ENCODE measurements around the gene NADK.
A peak's percentile ranks its signal among the peaks of the same experiment; 100 is the strongest.
"Not testable (repeated sequence)": the region's sequence is repeated elsewhere in the genome, so short reads cannot be mapped to it uniquely, and the experiment has no call there.

NADK gene

GRCh38 chr1:1746566-1746909 is 31.7 kb downstream of the NADK start:
- not testable (repeated sequence) for DNase-seq (ENCODE audit: low read depth)

GRCh38 chr1:1745651-1746565 is 32.4 kb downstream of the NADK start:
- peak; percentile 92 for DNase-seq (ENCODE audit: low read depth)

DNA sequence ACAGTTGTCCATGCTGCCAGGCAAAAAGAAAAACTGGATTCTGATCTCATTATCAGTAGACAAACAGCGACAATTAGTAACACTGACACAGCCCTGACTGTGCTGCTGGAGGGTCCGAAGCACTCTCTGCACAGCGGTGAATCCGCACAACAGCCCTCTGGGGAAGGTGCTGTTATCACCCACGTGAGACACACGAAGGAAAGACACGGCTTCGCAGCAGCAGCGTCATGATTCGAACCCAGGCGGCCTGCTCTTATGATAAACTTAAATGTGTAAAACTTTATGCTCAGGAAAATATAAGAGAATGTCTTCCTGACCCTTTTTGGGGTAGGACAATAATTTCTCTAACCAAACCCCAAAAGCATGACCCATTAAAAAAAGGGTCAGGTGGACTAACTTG is 35.7 kb downstream of the NADK start:
- DNase-seq (ENCODE audit: low read depth) = not testable (repeated sequence)

GRCh38 chr1:1741013-1741412 is 37.3 kb downstream of the NADK start:
- DNase-seq (ENCODE audit: low read depth) = not testable (repeated sequence)

DNA sequence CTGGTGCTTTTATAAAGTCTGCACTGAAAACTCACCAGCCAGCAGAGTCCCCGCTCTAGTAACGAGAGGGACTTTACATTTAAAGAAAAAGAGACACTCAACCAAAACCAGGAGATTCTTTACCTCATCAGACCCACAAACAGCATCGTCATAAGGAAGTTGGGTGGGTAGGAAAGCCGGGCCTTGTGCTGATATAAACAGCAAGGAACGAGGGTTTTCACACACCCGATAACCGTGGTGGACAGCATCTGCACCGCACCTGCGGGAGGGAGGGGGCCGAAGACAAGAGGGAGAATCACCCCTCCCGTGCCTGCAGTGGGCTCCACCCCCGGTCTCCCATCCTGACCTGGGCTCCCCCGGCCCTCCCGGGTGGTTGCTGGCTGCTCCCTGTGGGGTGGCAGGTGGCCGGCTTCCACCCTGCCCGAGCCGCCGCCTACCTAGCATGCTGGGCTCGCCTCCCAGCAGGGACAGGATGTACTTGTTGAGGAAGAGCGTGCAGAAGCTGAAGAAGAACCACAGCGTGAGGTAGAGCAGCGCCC is 39.4 kb downstream of the NADK start:
- DNase-seq (ENCODE audit: low read depth) = not testable (repeated sequence)

- not testable (repeated sequence) for DNase-seq (ENCODE audit: low read depth)
These were observed 40.3 kb downstream of the NADK start for GRCh38 chr1:1737675-1738590.

DNA sequence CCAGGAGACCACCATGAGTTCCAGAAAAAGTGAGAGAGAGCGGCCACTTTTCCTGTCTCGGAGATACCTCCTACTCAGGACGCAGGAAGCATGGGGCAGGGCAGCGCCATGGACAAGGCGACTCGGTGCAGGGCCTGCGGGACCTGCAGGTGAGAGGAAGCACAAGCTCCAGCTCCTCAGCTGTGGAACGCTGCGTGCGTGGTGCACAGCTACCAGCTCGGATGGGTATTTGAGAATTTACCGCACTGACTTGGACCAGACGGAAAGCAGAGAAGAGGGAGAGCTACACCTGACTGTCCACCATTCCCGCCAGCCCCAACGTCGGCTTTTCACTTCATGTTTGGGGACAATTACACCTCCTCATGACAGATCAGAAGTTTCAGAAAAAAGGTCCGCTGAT is 45.9 kb downstream of the NADK start:
- DNase-seq (ENCODE audit: low read depth) = no peak

DNA sequence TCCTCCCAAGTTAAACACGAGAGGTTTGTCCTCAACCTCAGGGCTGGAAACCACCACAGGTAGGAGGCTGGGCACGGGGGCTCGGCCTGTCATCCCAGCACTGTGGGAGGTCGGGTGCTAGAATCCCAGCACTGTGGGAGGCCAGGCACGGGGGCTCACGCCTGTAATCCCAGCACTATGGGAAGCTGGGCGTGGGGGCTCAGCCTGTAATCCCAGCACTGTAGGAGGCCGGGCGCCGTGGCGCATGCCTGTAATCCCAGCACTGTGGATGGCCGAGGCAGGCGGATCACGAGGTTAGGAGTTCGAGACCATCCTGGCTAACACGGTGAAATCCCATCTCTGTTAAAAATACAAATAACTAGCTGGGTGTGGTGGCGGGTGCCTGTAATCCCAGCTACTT is 47.4 kb downstream of the NADK start:
- no peak for DNase-seq (ENCODE audit: low read depth)

- DNase-seq (ENCODE audit: low read depth) = not testable (repeated sequence)
These were observed 48.0 kb downstream of the NADK start for GRCh38 chr1:1730230-1730629.

GRCh38 chr1:1729116-1729816 is 49.0 kb downstream of the NADK start:
- not testable (repeated sequence) for DNase-seq (ENCODE audit: low read depth)

- not testable (repeated sequence) for DNase-seq (ENCODE audit: low read depth)
These were observed 49.8 kb downstream of the NADK start for GRCh38 chr1:1728308-1729005.

GRCh38 chr1:1727131-1727651 is 51.1 kb downstream of the NADK start:
- not testable (repeated sequence) for DNase-seq (ENCODE audit: low read depth)

GRCh38 chr1:1726088-1726487 is 52.2 kb downstream of the NADK start:
- not testable (repeated sequence) for DNase-seq (ENCODE audit: low read depth)

GRCh38 chr1:1724035-1724864 is 54.0 kb downstream of the NADK start, which contains the start of gene CDK11A:
CDK11A (minus strand) TSS chr1:1724357; CDS start chr1:1722818, 1,539 bp downstream.
- peak; percentile 98 for DNase-seq (ENCODE audit: low read depth)

GRCh38 chr1:1721201-1721600 is 57.1 kb downstream of the NADK start:
- DNase-seq (ENCODE audit: low read depth) = no peak

GRCh38 chr1:1715109-1715883 is 63.0 kb downstream of the NADK start:
- not testable (repeated sequence) for DNase-seq (ENCODE audit: low read depth)

GRCh38 chr1:1707897-1708296 is 70.4 kb downstream of the NADK start:
- DNase-seq (ENCODE audit: low read depth) = not testable (repeated sequence)

DNA sequence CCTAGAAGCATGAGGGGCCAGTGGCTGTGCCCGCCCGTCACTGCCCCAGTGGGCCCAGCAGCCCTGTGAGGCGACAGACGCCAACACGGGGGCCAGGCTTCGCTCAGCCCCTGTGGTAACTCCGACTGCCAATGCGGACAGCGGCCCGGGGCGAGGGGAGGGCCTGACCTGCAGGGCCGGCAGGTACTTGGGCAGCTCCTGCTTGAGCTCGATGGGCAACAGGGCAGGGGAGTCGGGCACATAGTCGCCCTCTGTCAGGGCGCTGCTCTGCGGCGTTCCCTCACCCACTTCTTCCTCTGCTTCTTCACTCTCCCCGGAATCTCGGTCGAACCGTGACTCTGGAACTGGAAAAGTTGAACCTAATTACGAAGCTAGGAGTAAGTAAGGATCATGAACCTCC is 71.0 kb downstream of the NADK start:
- not testable (repeated sequence) for DNase-seq (ENCODE audit: low read depth)

DNA sequence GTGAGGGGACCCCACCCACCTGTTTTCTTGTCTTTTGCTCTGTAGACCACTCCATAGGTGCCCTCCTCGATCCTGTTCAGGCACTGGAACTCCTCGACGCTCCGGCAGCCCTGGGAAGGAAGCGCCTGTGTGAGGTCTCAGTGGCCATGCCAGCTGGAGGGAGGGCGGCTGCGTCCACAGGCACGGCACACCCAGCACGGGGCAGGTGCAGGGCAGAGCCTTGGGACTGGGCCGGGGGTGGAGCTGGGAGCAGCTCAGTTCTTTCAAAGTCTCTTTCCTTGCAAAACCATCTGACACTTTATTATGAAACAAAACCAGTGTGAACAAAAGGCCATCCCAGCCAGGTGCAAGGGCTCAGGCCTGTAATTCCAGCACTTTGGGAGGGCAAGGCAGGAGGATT is 72.6 kb downstream of the NADK start:
- DNase-seq (ENCODE audit: low read depth) = not testable (repeated sequence)

Measured in activated T-cell treated with anti-CD3 and anti-CD28 coated beads for 48 hours (primary cell).